ENCODE data around the gene PTK6. TPM values are rescaled to one million over a fixed set of nuclear protein-coding genes. Genes with fewer than 3 reads are reported as not detected.

Gene PTK6
- total RNA-seq, 1 experiment from 2014 or later, result 6.7 TPM

DNA sequence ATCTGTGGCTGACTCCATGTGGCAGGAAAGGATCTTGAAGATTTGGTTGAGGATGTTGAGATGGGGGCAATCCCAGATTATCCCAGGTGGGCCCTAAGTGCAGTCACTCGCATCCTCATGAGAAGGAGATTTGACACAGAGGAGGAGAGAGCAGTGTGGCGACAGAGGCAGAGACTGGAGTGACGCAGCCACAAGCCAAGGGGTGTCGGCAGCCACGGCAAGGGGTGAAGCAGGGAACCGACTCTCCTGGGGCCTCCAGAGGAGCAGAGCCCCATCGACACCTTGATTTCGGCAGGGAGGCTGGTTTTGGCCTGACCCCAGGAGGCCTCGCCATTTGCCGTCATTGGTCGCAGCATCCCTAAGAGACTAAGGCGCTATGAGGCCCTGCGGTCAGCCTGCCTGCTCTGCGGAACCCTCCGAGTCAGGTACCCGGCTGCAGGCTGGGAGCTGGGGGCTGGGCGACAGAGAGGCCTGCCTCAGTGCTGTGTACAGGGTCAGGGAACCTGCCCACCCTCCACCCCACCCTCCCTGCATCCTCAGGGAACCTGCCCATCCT lies 50.8 kb downstream of the PTK6 start:
- H3K9me3 ChIP-seq (ENCODE audit: control insufficient read depth in 1 of 2, insufficient read depth in 1 of 2, low read depth in 1 of 2, low read length in 2 of 2), result no peaks in the 10 kb centered on the region
- peaks cover 21 to 55% of the 10 kb centered on the region in 2 experiments for H3K4me1 ChIP-seq (ENCODE audit: control insufficient read depth in 1 of 2, insufficient read depth in 2 of 2, low read length in 2 of 2)
- no peaks in the 10 kb centered on the region for H3K27me3 ChIP-seq (ENCODE audit: insufficient read depth, low read length)
- H3K4me3 ChIP-seq (replicated peaks in 1 of 2; ENCODE audit: low read depth in 1 of 2, low read length in 2 of 2), result no peak overlapping the region
- DNase-seq (ENCODE audit: low read depth, low spot score), result no peak
- POLR2A ChIA-PET, result no interaction called here
- no TSS peak for BruUV-seq (replicated peaks)
- H3K27ac ChIP-seq (ENCODE audit: low read depth, low read length), result no peak overlapping the region
- H3K36me3 ChIP-seq (ENCODE audit: control insufficient read depth in 1 of 2, insufficient read depth in 2 of 2, low read length in 2 of 2), result peaks cover 11 to 23% of the 10 kb centered on the region in 2 experiments
- no peaks in the 10 kb centered on the region for H3K79me2 ChIP-seq (ENCODE audit: insufficient read depth, low read length)
- CTCF ChIA-PET, result no interaction called here
- peak; percentile 13; the same call in 1 of the 2 replicates for ATAC-seq
- H3K9me2 ChIP-seq (ENCODE audit: insufficient read depth), result no peaks in the 10 kb centered on the region
- intact Hi-C loops (cut with micrococcal nuclease), result no loop called here
- H4K20me1 ChIP-seq (ENCODE audit: insufficient read depth), result no peaks in the 10 kb centered on the region
- no peak overlapping the region for H3K4me2 ChIP-seq (ENCODE audit: low read length)
- RAD21 ChIA-PET (ENCODE audit: low non-redundant PET in 1 of 2, low total read pairs in 2 of 2, uncharacterized antibody in 2 of 2, unreplicated experiment in 2 of 2), result no interaction called here
- TF ChIP-seq, protein P1, sequence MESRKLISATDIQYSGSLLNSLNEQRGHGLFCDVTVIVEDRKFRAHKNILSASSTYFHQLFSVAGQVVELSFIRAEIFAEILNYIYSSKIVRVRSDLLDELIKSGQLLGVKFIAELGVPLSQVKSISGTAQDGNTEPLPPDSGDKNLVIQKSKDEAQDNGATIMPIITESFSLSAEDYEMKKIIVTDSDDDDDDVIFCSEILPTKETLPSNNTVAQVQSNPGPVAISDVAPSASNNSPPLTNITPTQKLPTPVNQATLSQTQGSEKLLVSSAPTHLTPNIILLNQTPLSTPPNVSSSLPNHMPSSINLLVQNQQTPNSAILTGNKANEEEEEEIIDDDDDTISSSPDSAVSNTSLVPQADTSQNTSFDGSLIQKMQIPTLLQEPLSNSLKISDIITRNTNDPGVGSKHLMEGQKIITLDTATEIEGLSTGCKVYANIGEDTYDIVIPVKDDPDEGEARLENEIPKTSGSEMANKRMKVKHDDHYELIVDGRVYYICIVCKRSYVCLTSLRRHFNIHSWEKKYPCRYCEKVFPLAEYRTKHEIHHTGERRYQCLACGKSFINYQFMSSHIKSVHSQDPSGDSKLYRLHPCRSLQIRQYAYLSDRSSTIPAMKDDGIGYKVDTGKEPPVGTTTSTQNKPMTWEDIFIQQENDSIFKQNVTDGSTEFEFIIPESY (IDR thresholded peaks at IDR 0.05; ENCODE audit: extremely low read depth, insufficient replicate concordance, low read length), result no peak
- TF ChIP-seq, protein P2, sequence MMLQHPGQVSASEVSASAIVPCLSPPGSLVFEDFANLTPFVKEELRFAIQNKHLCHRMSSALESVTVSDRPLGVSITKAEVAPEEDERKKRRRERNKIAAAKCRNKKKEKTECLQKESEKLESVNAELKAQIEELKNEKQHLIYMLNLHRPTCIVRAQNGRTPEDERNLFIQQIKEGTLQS (IDR thresholded peaks at IDR 0.05), result no peak
- TF ChIP-seq ZFX (IDR thresholded peaks at IDR 0.05) (no peak), POLR2AphosphoS5 (IDR thresholded peaks at IDR 0.05; ENCODE audit: low read depth, low read length) (no peak; the same call in 1 of the 2 replicates), EGR1 (IDR thresholded peaks at IDR 0.05; ENCODE audit: low read depth) (no peak), ELF1 (IDR thresholded peaks at IDR 0.05; ENCODE audit: borderline replicate concordance, low read depth) (no peak), SRF (IDR thresholded peaks at IDR 0.05; ENCODE audit: low read depth) (no peak), CBX3 (IDR thresholded peaks at IDR 0.05; ENCODE audit: low read depth) (no peak), RAD21 (IDR thresholded peaks at IDR 0.05; ENCODE audit: low read depth) (no peak), EZH2 (IDR thresholded peaks at IDR 0.05) (no peak), TCF7L2 (IDR thresholded peaks at IDR 0.05; ENCODE audit: borderline replicate concordance, extremely low read depth, insufficient read depth, insufficient read length) (no peak), FOSL1 (IDR thresholded peaks at IDR 0.05; ENCODE audit: low read depth) (no peak), YY1 (IDR thresholded peaks at IDR 0.05; ENCODE audit: extremely low read depth, insufficient replicate concordance, low read depth, low read length) (no peak), CEBPB (IDR thresholded peaks at IDR 0.05; ENCODE audit: low read depth) (no peak), EZH2phosphoT487 (IDR thresholded peaks at IDR 0.05; ENCODE audit: borderline replicate concordance) (no peak), SIN3A (IDR thresholded peaks at IDR 0.05; ENCODE audit: low read depth) (no peak), JUND (IDR thresholded peaks at IDR 0.05) (no peak)
- TF ChIP-seq, protein P3, sequence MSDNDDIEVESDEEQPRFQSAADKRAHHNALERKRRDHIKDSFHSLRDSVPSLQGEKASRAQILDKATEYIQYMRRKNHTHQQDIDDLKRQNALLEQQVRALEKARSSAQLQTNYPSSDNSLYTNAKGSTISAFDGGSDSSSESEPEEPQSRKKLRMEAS (IDR thresholded peaks at IDR 0.05), result no peak
- TF ChIP-seq, protein P4, sequence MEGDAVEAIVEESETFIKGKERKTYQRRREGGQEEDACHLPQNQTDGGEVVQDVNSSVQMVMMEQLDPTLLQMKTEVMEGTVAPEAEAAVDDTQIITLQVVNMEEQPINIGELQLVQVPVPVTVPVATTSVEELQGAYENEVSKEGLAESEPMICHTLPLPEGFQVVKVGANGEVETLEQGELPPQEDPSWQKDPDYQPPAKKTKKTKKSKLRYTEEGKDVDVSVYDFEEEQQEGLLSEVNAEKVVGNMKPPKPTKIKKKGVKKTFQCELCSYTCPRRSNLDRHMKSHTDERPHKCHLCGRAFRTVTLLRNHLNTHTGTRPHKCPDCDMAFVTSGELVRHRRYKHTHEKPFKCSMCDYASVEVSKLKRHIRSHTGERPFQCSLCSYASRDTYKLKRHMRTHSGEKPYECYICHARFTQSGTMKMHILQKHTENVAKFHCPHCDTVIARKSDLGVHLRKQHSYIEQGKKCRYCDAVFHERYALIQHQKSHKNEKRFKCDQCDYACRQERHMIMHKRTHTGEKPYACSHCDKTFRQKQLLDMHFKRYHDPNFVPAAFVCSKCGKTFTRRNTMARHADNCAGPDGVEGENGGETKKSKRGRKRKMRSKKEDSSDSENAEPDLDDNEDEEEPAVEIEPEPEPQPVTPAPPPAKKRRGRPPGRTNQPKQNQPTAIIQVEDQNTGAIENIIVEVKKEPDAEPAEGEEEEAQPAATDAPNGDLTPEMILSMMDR (IDR thresholded peaks at IDR 0.05 in 2 of 3, conservative IDR thresholded peaks at IDR 0.05 in 1 of 3; ENCODE audit: borderline replicate concordance in 1 of 3, insufficient read depth in 1 of 3, low read depth in 2 of 3, low read length in 2 of 3), result no peak
- TF ChIP-seq, protein P5, sequence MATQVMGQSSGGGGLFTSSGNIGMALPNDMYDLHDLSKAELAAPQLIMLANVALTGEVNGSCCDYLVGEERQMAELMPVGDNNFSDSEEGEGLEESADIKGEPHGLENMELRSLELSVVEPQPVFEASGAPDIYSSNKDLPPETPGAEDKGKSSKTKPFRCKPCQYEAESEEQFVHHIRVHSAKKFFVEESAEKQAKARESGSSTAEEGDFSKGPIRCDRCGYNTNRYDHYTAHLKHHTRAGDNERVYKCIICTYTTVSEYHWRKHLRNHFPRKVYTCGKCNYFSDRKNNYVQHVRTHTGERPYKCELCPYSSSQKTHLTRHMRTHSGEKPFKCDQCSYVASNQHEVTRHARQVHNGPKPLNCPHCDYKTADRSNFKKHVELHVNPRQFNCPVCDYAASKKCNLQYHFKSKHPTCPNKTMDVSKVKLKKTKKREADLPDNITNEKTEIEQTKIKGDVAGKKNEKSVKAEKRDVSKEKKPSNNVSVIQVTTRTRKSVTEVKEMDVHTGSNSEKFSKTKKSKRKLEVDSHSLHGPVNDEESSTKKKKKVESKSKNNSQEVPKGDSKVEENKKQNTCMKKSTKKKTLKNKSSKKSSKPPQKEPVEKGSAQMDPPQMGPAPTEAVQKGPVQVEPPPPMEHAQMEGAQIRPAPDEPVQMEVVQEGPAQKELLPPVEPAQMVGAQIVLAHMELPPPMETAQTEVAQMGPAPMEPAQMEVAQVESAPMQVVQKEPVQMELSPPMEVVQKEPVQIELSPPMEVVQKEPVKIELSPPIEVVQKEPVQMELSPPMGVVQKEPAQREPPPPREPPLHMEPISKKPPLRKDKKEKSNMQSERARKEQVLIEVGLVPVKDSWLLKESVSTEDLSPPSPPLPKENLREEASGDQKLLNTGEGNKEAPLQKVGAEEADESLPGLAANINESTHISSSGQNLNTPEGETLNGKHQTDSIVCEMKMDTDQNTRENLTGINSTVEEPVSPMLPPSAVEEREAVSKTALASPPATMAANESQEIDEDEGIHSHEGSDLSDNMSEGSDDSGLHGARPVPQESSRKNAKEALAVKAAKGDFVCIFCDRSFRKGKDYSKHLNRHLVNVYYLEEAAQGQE (IDR thresholded peaks at IDR 0.05; ENCODE audit: low read depth), result no peak
- no peak overlapping the region for H2AFZ ChIP-seq (ENCODE audit: low read depth, low read length, poor library complexity, severe bottlenecking)
- no peak overlapping the region for H3K9ac ChIP-seq (ENCODE audit: low read length)

Data from HCT116 (cell line).